Measurements from ENCODE around the gene ST8SIA6.
"Not testable (repeated sequence)": the region's sequence is repeated elsewhere in the genome, so short reads cannot be mapped to it uniquely, and the experiment has no call there.

The ST8SIA6 gene

GRCh38 chr10:17454161-17455014 lies at the start of gene ST8SIA6:
Gene ST8SIA6, minus strand, starts transcription at chr10:17454595. Its CDS starts 340 bp downstream, at chr10:17454255.
- peak in 1 of 2 donors; percentile 10 for DNase-seq (ENCODE audit: low read depth in 1 of 2, low spot score in 1 of 2)

GRCh38 chr10:17503795-17504194 lies 49.4 kb upstream of the ST8SIA6 start:
- DNase-seq (ENCODE audit: low read depth in 1 of 2, low spot score in 1 of 2): no peak

- no peak for DNase-seq (ENCODE audit: low read depth in 1 of 2, low spot score in 1 of 2)
Observed at GRCh38 chr10:17502814-17503213, 48.4 kb upstream of the ST8SIA6 start.

GRCh38 chr10:17499014-17499413 lies 44.6 kb upstream of the ST8SIA6 start:
- not testable (repeated sequence) for DNase-seq (ENCODE audit: low read depth in 1 of 2, low spot score in 1 of 2)

GRCh38 chr10:17497446-17498030 lies 43.1 kb upstream of the ST8SIA6 start:
- no peak for DNase-seq (ENCODE audit: low read depth in 1 of 2, low spot score in 1 of 2)

- DNase-seq (ENCODE audit: low read depth in 1 of 2, low spot score in 1 of 2): no peak
Observed at GRCh38 chr10:17494626-17495260, 40.3 kb upstream of the ST8SIA6 start.

- DNase-seq (ENCODE audit: low read depth in 1 of 2, low spot score in 1 of 2): no peak
Observed at GRCh38 chr10:17488848-17489247, 34.5 kb upstream of the ST8SIA6 start.

GRCh38 chr10:17483079-17483478 lies 28.7 kb upstream of the ST8SIA6 start:
- DNase-seq (ENCODE audit: low read depth in 1 of 2, low spot score in 1 of 2): no peak

- DNase-seq (ENCODE audit: low read depth in 1 of 2, low spot score in 1 of 2): no peak
Observed at GRCh38 chr10:17479822-17480221, 25.4 kb upstream of the ST8SIA6 start.

- no peak for DNase-seq (ENCODE audit: low read depth in 1 of 2, low spot score in 1 of 2)
Observed at GRCh38 chr10:17479015-17479615, 24.7 kb upstream of the ST8SIA6 start.

GRCh38 chr10:17476073-17476472 lies 21.7 kb upstream of the ST8SIA6 start:
- DNase-seq (ENCODE audit: low read depth in 1 of 2, low spot score in 1 of 2): no peak

- no peak for DNase-seq (ENCODE audit: low read depth in 1 of 2, low spot score in 1 of 2)
Observed at GRCh38 chr10:17475661-17476060, 21.3 kb upstream of the ST8SIA6 start.

GRCh38 chr10:17474595-17475323 lies 20.4 kb upstream of the ST8SIA6 start:
- DNase-seq (ENCODE audit: low read depth in 1 of 2, low spot score in 1 of 2): no peak

- no peak for DNase-seq (ENCODE audit: low read depth in 1 of 2, low spot score in 1 of 2)
Observed at GRCh38 chr10:17473228-17473950, 19.0 kb upstream of the ST8SIA6 start.

- DNase-seq (ENCODE audit: low read depth in 1 of 2, low spot score in 1 of 2): no peak
Observed at GRCh38 chr10:17472481-17473227, 18.3 kb upstream of the ST8SIA6 start.

GRCh38 chr10:17470246-17470645 lies 15.9 kb upstream of the ST8SIA6 start:
- DNase-seq (ENCODE audit: low read depth in 1 of 2, low spot score in 1 of 2): no peak

- no peak for DNase-seq (ENCODE audit: low read depth in 1 of 2, low spot score in 1 of 2)
Observed at GRCh38 chr10:17465328-17466125, 11.1 kb upstream of the ST8SIA6 start.

- no peak for DNase-seq (ENCODE audit: low read depth in 1 of 2, low spot score in 1 of 2)
Observed at GRCh38 chr10:17464545-17464944, 10.2 kb upstream of the ST8SIA6 start.

GRCh38 chr10:17460756-17461155 lies 6.4 kb upstream of the ST8SIA6 start:
- DNase-seq (ENCODE audit: low read depth in 1 of 2, low spot score in 1 of 2): no peak

All from activated CD4-positive, alpha-beta T cell treated with anti-CD3 and anti-CD28 coated beads, Interleukin-2, amount 50 U/mL, for 24 hours (primary cell).